Measurements from ENCODE around the gene TRPV6. TPM values are rescaled to one million over a fixed set of nuclear protein-coding genes. Genes with fewer than 3 reads are reported as not detected.

The TRPV6 gene
- total RNA-seq, 2 experiments from 2014 or later = not detected

DNA sequence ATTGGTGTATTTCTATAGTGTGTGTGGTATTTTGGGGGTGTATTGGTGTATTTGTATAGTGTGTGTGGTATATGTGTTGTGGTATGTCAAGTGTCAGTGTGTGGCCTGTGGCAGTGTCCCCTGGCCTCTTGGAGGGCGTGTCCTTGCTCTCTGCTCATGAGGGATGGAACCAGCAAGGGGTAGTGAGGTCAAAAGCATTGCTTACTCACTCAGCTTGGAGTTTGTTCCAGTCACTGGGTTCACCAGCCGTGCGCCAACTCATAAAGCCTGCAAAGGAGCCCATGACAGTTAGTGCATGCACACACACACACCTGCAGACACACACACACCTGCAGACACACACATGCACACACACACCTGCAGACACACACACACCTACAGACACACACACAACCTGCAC, 4.3 kb upstream of the TRPV6 start:
- TF ChIP-seq, protein P1, sequence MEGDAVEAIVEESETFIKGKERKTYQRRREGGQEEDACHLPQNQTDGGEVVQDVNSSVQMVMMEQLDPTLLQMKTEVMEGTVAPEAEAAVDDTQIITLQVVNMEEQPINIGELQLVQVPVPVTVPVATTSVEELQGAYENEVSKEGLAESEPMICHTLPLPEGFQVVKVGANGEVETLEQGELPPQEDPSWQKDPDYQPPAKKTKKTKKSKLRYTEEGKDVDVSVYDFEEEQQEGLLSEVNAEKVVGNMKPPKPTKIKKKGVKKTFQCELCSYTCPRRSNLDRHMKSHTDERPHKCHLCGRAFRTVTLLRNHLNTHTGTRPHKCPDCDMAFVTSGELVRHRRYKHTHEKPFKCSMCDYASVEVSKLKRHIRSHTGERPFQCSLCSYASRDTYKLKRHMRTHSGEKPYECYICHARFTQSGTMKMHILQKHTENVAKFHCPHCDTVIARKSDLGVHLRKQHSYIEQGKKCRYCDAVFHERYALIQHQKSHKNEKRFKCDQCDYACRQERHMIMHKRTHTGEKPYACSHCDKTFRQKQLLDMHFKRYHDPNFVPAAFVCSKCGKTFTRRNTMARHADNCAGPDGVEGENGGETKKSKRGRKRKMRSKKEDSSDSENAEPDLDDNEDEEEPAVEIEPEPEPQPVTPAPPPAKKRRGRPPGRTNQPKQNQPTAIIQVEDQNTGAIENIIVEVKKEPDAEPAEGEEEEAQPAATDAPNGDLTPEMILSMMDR (IDR thresholded peaks at IDR 0.05) = no peak
- peak; percentile 30 for ATAC-seq
- Mint-ChIP-seq H3K27ac (no peak overlapping the region), H3K36me3 (ENCODE audit: low read depth) (no peaks in the 10 kb centered on the region), H3K4me3 (no peak overlapping the region), H3K4me1 (ENCODE audit: low read depth) (no peaks in the 10 kb centered on the region), H3K27me3 (no peaks in the 10 kb centered on the region), H3K9me3 (no peaks in the 10 kb centered on the region)
- DNase-seq = no peak
- POLR2A ChIA-PET = no interaction called here
- intact Hi-C loops (cut with micrococcal nuclease) = no loop called here
- CTCF ChIA-PET = no interaction called here

DNA sequence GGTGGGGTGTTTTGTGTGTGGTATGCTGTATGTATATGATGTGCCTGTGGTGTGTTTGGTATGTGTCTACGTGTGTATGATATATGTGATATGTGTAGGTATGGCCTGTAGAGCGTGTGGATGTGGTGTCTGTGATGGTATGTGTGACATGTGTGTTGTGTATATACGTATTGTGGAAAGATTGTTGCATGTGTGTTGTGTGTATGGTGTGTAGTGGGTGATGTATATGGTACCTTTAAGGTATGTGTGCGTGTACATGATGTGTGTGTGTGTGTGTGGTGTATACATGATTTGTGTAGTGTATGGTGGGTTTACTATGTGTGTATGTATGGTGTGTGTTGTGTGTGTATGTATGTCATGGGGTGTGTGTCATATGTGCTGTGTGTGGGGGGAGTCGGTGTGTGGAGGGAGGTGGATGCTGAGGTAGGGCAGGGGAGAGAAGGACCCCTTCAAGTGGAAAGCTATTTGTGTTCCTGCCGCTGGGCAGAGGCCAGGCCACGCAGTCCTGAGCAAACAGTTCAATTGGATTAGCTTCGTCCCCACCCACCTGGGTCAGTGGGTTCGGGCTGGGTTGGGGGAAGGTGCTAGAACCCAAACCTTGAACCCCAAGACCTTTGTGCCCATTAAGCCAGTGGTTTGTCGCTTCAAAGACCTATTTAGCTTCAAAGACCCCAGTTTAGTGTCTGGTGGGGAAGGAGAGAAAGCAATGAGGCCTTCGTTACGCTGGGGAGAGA, 1.9 kb upstream of the TRPV6 start:
- TF ChIP-seq, protein P1 (IDR thresholded peaks at IDR 0.05) = no peak
- ChIA-PET POLR2A (no interaction called here), CTCF (interaction anchor here (1.1 kb wide), 1 partner anchor 328 kb away, joined by 4 read pairs; no protein-coding TSS in a partner anchor)
- H3K27me3 Mint-ChIP-seq = no peaks in the 10 kb centered on the region
- no peaks in the 10 kb centered on the region for H3K36me3 Mint-ChIP-seq (ENCODE audit: low read depth)
- H3K4me3 Mint-ChIP-seq = no peak overlapping the region
- intact Hi-C loops (cut with micrococcal nuclease) = no loop called here
- DNase-seq (no peak), ATAC-seq (no peak)
- no peak overlapping the region for H3K27ac Mint-ChIP-seq
- H3K9me3 Mint-ChIP-seq = no peaks in the 10 kb centered on the region
- no peaks in the 10 kb centered on the region for H3K4me1 Mint-ChIP-seq (ENCODE audit: low read depth)

DNA sequence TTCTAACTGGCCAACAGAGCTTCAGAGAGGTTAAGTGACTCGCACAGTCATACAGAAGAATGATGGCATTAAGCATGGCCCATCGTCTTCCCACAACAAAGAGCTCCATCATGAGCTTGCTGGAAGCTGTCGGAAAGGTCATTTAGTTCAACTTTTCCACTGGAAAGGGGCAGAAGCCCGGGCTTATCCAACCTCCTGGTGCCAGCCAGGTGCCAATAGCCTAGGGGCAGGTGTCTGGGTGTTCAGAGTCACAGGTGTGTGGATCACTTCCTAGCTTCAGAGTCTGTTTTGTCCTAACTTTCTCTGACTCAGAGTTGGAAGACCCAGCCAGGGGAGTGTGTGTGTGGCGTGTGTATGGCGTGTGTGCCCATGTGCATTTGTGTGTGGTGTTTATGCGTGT, 1.3 kb upstream of the TRPV6 start:
- Mint-ChIP-seq H3K9me3 (no peaks in the 10 kb centered on the region), H3K27ac (no peak overlapping the region), H3K4me1 (ENCODE audit: low read depth) (no peaks in the 10 kb centered on the region), H3K27me3 (no peaks in the 10 kb centered on the region), H3K4me3 (no peak overlapping the region), H3K36me3 (ENCODE audit: low read depth) (no peaks in the 10 kb centered on the region)
- DNase-seq (no peak), ATAC-seq (no peak)
- ChIA-PET CTCF (interaction anchor here (1.1 kb wide), 1 partner anchor 328 kb away, joined by 4 read pairs; no protein-coding TSS in a partner anchor), POLR2A (no interaction called here)
- intact Hi-C loops (cut with micrococcal nuclease) = no loop called here
- TF ChIP-seq, protein P1 (IDR thresholded peaks at IDR 0.05) = no peak

DNA sequence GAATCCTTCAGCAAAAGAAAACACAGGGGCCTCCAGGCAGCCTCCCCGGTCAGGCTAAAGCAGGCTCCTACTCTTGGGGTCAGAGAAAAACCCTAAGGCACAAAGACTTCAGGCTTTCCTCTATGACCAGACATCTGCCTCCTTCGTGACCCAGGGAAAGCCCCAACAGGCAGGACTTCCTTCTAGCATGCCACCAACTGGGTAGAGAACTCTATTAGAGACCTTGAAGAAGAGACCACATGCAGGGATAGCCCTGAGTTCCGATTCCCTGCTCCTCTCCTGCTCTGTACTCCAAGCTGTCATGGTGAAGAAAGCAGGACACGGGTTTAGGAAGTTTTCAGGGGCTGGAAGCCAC, 1.3 kb downstream of the TRPV6 start:
- Mint-ChIP-seq H3K4me3 (no peak overlapping the region), H3K27me3 (no peaks in the 10 kb centered on the region), H3K4me1 (ENCODE audit: low read depth) (no peaks in the 10 kb centered on the region), H3K27ac (no peak overlapping the region), H3K36me3 (ENCODE audit: low read depth) (no peaks in the 10 kb centered on the region), H3K9me3 (no peaks in the 10 kb centered on the region)
- DNase-seq (no peak), ATAC-seq (no peak)
- TF ChIP-seq, protein P1 (IDR thresholded peaks at IDR 0.05) = no peak
- CTCF ChIA-PET = no interaction called here
- intact Hi-C loops (cut with micrococcal nuclease) = no loop called here
- POLR2A ChIA-PET = no interaction called here

DNA sequence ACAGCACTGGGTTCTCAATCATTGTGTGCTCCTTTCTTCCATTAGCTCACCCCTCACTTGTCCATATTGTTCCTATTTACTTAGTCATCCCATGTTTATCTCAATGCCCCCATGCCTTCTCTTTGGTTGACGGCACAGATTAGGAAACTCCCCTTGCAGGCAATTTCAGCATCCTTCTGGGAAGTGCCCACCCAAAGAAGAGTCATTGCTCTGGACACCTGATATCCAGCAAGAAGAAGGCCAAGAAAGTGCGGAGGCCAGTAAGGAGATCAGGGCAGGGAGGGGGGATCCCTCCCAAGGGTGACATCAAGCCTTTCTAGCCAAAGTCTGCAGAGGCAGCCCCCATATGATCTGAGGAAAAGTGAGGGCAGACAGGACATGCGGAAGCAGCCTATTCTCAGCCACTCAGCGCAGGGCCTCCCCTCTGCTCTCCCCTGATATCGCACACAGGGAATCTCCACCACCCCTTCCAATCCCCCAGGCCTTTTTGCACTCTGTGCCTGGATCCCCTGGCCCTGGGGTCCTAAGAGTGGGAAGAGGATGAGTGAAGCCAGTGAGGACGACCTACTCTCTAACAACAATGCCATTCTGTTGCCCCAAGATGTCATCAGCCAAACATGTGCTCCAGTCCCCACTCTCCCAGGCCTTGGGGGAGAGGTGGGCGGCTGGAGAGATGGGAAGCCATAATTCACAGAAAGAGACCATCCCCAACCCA, 1.8 kb downstream of the TRPV6 start:
- no peak for DNase-seq
- ATAC-seq = no peak
- Mint-ChIP-seq H3K36me3 (ENCODE audit: low read depth) (no peaks in the 10 kb centered on the region), H3K27me3 (no peaks in the 10 kb centered on the region), H3K9me3 (no peaks in the 10 kb centered on the region), H3K4me1 (ENCODE audit: low read depth) (no peaks in the 10 kb centered on the region), H3K27ac (no peak overlapping the region), H3K4me3 (no peak overlapping the region)
- ChIA-PET CTCF (interaction anchor here (5.3 kb wide), 1 partner anchor 119 kb away, joined by 55 read pairs; no protein-coding TSS in a partner anchor), POLR2A (no interaction called here)
- TF ChIP-seq, protein P1 (IDR thresholded peaks at IDR 0.05) = no peak
- intact Hi-C loops (cut with micrococcal nuclease) = no loop called here
